Cardiac septum (tissue), 1 donor: ENCODE results near the gene SPACA6. TPM values are rescaled to one million over a fixed set of nuclear protein-coding genes. Genes with fewer than 3 reads are reported as not detected.
A peak's percentile ranks its signal among the peaks of the same experiment; 100 is the strongest.

ENCODE experiments used
- DNase-seq: peaks from one replicate; pipeline ENCODE4 v3.0.0-alpha.2; 2020; ENCODE audit warnings: low spot score
- intact Hi-C: fragments of 100-400 bp; cut with DNase I; formaldehyde crosslinking; loops from one replicate; pipeline ENCODE4 v1.14.0; 2022
- total RNA-seq: library from RNA; stranded (reverse); fragmentation: NEBNext Ultra II Directional; extraction: Animal tissue kit (Norgen Biotek cat#: 25700); gene quantifications from one replicate; pipeline ENCODE4 v1.2.1, GENCODE V29; 2021
- donor health status: DM: no; HTN: no; CAD: no.

The SPACA6 gene
- total RNA-seq, 1 donor from 2014 or later = 14.7 TPM

- no peak for DNase-seq
- intact Hi-C loops = loop anchor here (2.0 kb wide), 2 partner anchors 111 to 319 kb away; partner anchors contain the start of gene CLDND2
Observed at GRCh38 chr19:51687791-51688670, 5.1 kb upstream of the SPACA6 start.

GRCh38 chr19:51688671-51689571 is 4.2 kb upstream of the SPACA6 start:
- peak; percentile 96 for DNase-seq
- intact Hi-C loops = loop anchor here (2.0 kb wide), 2 partner anchors 110 to 320 kb away; partner anchors contain the start of gene CLDND2

GRCh38 chr19:51689751-51690453 is 3.2 kb upstream of the SPACA6 start:
- DNase-seq = peak; percentile 75
- intact Hi-C loops = loop anchor here (1.0 to 2.0 kb wide), 3 partner anchors 14 to 321 kb away; partner anchors contain the start of gene CLDND2

GRCh38 chr19:51690454-51691073 is 2.6 kb upstream of the SPACA6 start:
- intact Hi-C loops = loop anchor here (1.0 kb wide), 1 partner anchor 14 kb away; no protein-coding TSS in a partner anchor
- peak; percentile 88 for DNase-seq

- intact Hi-C loops = no loop called here
- no peak for DNase-seq
Observed at GRCh38 chr19:51691074-51691583, 2.0 kb upstream of the SPACA6 start.

- intact Hi-C loops = no loop called here
- DNase-seq = no peak
Observed at GRCh38 chr19:51691584-51692428, 1.3 kb upstream of the SPACA6 start.

- DNase-seq = no peak
- intact Hi-C loops = no loop called here
Observed at GRCh38 chr19:51692468-51692867, 662 bp upstream of the SPACA6 start.

- intact Hi-C loops = no loop called here
- DNase-seq = no peak
Observed at GRCh38 chr19:51693819-51694218, 689 bp downstream of the SPACA6 start.

GRCh38 chr19:51694318-51695085 is 1.4 kb downstream of the SPACA6 start:
- intact Hi-C loops = no loop called here
- DNase-seq = no peak

- no peak for DNase-seq
- intact Hi-C loops = no loop called here
Observed at GRCh38 chr19:51695088-51695487, 2.0 kb downstream of the SPACA6 start.

GRCh38 chr19:51695702-51696315 is 2.7 kb downstream of the SPACA6 start:
- DNase-seq = no peak
- intact Hi-C loops = no loop called here

- intact Hi-C loops = no loop called here
- DNase-seq = no peak
Observed at GRCh38 chr19:51696606-51697005, 3.5 kb downstream of the SPACA6 start.

- intact Hi-C loops = no loop called here
- DNase-seq = no peak
Observed at GRCh38 chr19:51697169-51697776, 4.1 kb downstream of the SPACA6 start.

GRCh38 chr19:51698296-51698695 is 5.2 kb downstream of the SPACA6 start:
- no peak for DNase-seq
- intact Hi-C loops = no loop called here

- intact Hi-C loops = no loop called here
- DNase-seq = no peak
Observed at GRCh38 chr19:51699170-51699569, 6.0 kb downstream of the SPACA6 start.

- DNase-seq = no peak
- intact Hi-C loops = loop anchor here (5.0 kb wide), 1 partner anchor 96 kb away; the partner anchor contains the start of gene FPR3
Observed at GRCh38 chr19:51701468-51702100, 8.5 kb downstream of the SPACA6 start.
